BJ (cell line): Measurements from ENCODE around the gene ANP32B. TPM values are rescaled to one million over a fixed set of nuclear protein-coding genes. Genes with fewer than 3 reads are reported as not detected.
"Not testable (repeated sequence)": the region's sequence is repeated elsewhere in the genome, so short reads cannot be mapped to it uniquely, and the experiment has no call there.

ENCODE experiments used
- CTCF ChIA-PET: fragments of 350-600 bp; formaldehyde crosslinking; extraction: SDS; loops from one replicate; lab custom pipeline; 2021; ENCODE audit warnings: antibody characterized with exemption, inconsistent platforms; lab: Yijun Ruan, JAX
- POLR2A ChIA-PET: fragments of 300-600 bp; sonication (Branson Sonifier 250); formaldehyde crosslinking; extraction: SDS; loops from one replicate; lab custom pipeline; 2021; ENCODE audit warnings: antibody characterized with exemption; lab: Charles Lee
- DNase-seq: peaks from one replicate; pipeline ENCODE4 v3.0.0-alpha.2; 2011; ENCODE audit warnings: low read depth
- H3K27me3 ChIP-seq: 2 replicates; pipeline ENCODE4 v1.6.0; 2011; ENCODE audit warnings: low read length; ENCODE audit not compliant: control insufficient read depth, insufficient read depth
- H3K36me3 ChIP-seq: 2 replicates; pipeline ENCODE4 v1.5.1; 2011; ENCODE audit warnings: low read length; ENCODE audit not compliant: control insufficient read depth, insufficient read depth
- H3K4me3 ChIP-seq: 2 replicates; pipeline ENCODE4 v1.5.1; 2011; ENCODE audit warnings: low read depth, mild to moderate bottlenecking, control low read depth, low read length
- polyA plus RNA-seq: library from polyadenylated mRNA; depleted of rRNA; stranded (reverse); fragments of >200 nt; gene quantifications from 2 replicates; pipeline ENCODE4 v1.2.3, GENCODE V29; 2011
- TF ChIP-seq, protein P1 (sequence below): IDR thresholded peaks from 2 replicates; pipeline ENCODE4 v1.5.1; 2011; ENCODE audit warnings: low read depth, mild to moderate bottlenecking, control low read depth, inconsistent platforms, low read length, moderate library complexity; ENCODE audit not compliant: insufficient read depth

The ANP32B gene
- polyA plus RNA-seq, 1 experiment = 18.3 TPM

GRCh38 chr9:97944612-97945011 is 38.5 kb upstream of the ANP32B start:
- H3K4me3 ChIP-seq = no peak overlapping the region
- peaks cover 15% of the 10 kb centered on the region for H3K27me3 ChIP-seq
- DNase-seq = no peak
- no peaks in the 10 kb centered on the region for H3K36me3 ChIP-seq
- TF ChIP-seq, protein P1, sequence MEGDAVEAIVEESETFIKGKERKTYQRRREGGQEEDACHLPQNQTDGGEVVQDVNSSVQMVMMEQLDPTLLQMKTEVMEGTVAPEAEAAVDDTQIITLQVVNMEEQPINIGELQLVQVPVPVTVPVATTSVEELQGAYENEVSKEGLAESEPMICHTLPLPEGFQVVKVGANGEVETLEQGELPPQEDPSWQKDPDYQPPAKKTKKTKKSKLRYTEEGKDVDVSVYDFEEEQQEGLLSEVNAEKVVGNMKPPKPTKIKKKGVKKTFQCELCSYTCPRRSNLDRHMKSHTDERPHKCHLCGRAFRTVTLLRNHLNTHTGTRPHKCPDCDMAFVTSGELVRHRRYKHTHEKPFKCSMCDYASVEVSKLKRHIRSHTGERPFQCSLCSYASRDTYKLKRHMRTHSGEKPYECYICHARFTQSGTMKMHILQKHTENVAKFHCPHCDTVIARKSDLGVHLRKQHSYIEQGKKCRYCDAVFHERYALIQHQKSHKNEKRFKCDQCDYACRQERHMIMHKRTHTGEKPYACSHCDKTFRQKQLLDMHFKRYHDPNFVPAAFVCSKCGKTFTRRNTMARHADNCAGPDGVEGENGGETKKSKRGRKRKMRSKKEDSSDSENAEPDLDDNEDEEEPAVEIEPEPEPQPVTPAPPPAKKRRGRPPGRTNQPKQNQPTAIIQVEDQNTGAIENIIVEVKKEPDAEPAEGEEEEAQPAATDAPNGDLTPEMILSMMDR = no peak
- CTCF ChIA-PET = interaction anchor here (1.0 to 3.2 kb wide), 2 partner anchors 21 kb away, joined by 3 to 13 read pairs; partner anchors contain the start of gene TRMO
- POLR2A ChIA-PET = no interaction called here

- H3K27me3 ChIP-seq, H3K36me3 ChIP-seq, DNase-seq, H3K4me3 ChIP-seq, POLR2A ChIA-PET: not testable (repeated sequence)
- CTCF ChIA-PET = interaction anchor here (1.0 kb wide), 1 partner anchor 22 kb away, joined by 3 read pairs; no protein-coding TSS in a partner anchor
Measured at GRCh38 chr9:97945470-97945869, 37.7 kb upstream of the ANP32B start.

DNA sequence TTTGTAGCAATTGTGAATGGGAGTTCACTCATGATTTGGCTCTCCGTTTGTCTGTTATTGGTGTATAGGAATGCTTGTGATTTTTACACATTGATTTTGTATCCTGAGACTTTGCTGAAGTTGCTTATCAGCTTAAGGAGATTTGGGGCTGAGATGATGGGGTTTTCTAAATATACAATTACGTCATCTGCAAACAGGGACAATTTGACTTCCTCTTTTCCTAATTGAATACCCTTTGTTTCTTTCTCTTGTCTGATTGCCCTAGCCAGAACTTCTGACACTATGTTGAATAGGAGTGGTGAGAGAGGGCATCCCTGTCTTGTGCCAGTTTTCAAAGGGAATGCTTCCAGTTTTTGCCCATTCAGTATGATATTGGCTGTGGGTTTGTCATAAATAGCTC is 36.0 kb upstream of the ANP32B start:
- CTCF ChIA-PET = interaction anchor here (0.7 kb wide), 1 partner anchor 21 kb away, joined by 3 read pairs; no protein-coding TSS in a partner anchor
- H3K27me3 ChIP-seq, H3K36me3 ChIP-seq, POLR2A ChIA-PET, DNase-seq, H3K4me3 ChIP-seq: not testable (repeated sequence)

DNA sequence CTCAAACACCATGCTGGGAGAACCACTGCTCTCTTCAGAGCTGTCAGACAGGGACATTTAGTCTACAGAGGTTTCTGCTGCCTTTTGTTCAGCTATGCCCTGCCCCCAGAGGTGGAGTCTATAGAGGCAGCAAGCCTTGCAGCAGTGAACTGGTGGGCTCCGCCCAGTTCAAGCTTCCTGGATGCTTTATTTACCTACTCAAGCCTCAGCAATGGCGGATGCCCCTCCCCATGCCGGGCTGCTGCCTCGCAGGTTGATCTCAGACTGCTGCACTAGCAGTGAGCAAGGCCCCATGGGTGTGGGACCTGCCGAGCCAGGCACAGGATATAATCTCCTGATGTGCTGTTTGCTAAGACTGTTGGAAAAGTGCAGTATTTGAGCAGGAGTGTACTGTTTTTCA is 32.3 kb upstream of the ANP32B start:
- CTCF ChIA-PET, H3K4me3 ChIP-seq, DNase-seq, POLR2A ChIA-PET, H3K36me3 ChIP-seq, H3K27me3 ChIP-seq: not testable (repeated sequence)

DNA sequence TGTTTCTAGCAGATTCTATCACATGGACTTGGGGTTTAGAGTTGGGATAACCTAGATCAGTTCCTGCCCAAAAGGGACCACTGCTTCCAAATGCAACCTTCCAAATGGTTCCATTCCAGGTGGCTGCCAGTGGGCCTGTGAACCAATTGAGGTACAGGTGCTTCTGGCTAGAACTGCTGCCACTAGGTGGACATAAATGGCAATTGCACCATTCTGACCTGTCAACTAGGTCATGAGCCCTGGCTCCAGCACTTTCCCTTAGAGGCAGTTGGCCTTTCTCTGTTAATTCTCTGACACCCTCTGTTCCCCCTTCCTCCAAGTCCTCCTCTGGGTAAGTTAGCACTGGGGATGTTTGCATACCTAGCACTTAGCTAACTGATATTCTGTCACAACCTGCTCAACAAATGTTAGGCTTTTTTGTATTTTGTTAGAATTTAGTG is 28.6 kb upstream of the ANP32B start:
- POLR2A ChIA-PET = no interaction called here
- no peak for DNase-seq
- H3K36me3 ChIP-seq = no peaks in the 10 kb centered on the region
- peaks cover 1% of the 10 kb centered on the region; the same call in 1 of the 2 replicates for H3K27me3 ChIP-seq
- TF ChIP-seq, protein P1 = peak; percentile 47
- no peak overlapping the region for H3K4me3 ChIP-seq
- CTCF ChIA-PET = interaction anchor here (0.6 to 1.4 kb wide), 4 partner anchors 20 to 32 kb away, joined by 3 to 6 read pairs (median 3); partner anchors contain the start of gene TRMO

- ChIA-PET POLR2A (no interaction called here), CTCF (interaction anchor here (2.5 kb wide), 1 partner anchor 34 kb away, joined by 8 read pairs; the partner anchor contains the start of gene TRMO)
- Histone ChIP-seq H3K36me3 (no peaks in the 10 kb centered on the region), H3K4me3 (no peak overlapping the region), H3K27me3 (peaks cover 1% of the 10 kb centered on the region; the same call in 1 of the 2 replicates)
- DNase-seq = no peak
- TF ChIP-seq, protein P1 = no peak
Measured at GRCh38 chr9:97956331-97956730, 26.8 kb upstream of the ANP32B start.
